NCI-H1417 (cell line): ENCODE measurements around the gene FAM168A.

Source experiments
- DNase-seq, 3 experiments: peaks; one replicate each; lab custom pipeline; 2025; lab: John Stamatoyannopoulos, UW

FAM168A gene

DNA sequence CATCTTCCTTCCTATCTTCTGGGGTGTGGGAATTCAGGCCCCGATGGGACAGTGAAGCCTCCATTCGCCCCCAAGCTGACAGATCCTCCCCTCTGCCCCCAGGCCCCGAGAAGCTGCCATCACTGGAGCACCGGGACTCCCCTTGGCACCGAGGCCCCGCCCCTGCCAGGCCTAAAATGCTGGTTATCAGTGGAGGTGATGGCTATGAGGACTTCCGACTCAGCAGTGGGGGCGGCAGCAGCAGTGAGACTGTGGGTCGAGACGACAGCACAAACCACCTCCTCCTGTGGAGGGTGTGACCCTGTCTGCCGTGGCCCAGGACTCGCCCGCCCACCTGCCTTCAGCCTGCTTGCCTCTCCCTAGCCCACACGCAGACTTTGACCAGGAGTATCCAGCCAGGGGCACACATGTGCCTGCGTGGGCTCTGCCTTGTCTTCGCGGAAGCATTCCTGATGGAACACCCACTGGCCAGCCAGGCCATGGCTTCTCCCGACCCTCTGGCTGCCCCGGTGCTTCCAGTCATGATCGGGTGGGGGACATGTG is 230.4 kb downstream of the FAM168A start:
- no peak for DNase-seq

DNA sequence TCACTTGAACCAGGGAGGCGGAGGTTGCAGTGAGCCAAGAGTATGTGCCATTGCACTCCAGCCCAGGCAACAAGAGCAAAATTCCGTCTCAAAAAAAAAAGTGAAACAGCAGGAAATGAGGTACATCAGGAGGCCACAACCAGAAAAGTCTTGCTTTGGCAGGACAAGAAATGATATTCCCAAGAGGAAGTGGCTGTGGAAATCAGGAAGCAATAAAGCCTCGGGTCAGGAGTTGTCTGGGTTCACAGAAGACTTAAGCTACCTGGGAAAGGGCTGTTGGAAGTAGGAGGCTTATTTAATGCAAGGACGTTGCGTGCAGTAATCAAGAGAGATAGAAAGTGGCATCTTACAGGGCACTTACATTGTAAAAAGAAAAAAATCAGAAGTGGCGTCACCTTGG is 231.0 kb downstream of the FAM168A start:
- DNase-seq = no peak

DNA sequence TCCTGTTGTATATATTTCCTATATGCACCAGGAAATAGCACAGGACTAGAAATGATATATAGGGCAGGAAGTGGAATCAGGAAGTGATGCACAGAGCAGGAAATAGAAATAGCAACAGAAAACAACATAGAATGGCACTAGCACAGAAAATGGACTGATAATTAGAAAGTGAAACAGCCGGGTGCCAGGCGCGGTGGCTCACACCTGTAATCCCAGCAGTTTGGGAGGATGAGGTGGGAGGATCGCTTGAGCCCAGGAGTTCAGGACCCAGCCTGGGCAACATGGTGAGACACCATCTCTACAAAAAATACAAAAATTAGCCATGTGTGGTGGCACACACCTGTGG is 231.7 kb downstream of the FAM168A start:
- DNase-seq = no peak

DNA sequence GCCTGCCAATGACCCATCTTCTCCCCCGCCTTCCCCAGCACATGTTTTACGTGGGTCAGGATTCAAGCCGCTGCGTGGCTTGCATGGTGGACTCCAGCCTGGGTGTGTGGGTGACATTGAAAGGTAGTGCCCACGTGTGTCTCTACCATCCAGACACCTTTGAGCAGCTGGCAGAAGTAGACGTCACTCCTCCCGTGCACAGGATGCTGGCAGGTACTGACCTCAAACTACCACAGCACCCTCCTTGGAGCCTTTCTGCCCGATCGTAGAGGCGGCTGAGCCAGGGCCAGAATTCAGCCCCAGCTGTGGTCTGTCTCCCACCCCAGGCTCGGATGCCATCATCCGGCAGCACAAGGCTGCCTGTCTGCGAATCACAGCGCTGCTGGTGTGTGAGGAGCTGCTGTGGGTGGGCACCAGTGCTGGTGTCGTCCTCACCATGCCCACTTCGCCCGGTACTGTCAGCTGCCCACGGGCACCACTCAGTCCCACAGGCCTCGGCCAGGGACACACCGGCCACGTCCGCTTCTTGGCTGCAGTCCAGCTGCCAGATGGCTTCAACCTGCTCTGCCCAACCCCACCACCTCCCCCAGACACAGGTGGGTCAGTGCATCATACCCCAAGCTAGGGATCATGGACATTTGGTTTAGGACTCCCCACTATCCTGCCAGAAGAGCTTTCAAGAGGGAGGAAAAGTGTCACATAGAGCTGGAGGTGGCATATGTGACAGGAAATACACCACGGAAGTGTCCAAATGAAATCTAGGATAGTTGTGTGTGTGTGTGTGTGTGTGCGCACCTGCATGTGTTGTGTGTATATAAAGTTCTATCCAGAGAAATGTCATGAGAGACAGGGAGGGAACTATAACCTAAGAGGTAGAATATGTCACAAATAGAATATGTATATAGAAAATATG is 232.3 kb downstream of the FAM168A start:
- DNase-seq = no peak

DNA sequence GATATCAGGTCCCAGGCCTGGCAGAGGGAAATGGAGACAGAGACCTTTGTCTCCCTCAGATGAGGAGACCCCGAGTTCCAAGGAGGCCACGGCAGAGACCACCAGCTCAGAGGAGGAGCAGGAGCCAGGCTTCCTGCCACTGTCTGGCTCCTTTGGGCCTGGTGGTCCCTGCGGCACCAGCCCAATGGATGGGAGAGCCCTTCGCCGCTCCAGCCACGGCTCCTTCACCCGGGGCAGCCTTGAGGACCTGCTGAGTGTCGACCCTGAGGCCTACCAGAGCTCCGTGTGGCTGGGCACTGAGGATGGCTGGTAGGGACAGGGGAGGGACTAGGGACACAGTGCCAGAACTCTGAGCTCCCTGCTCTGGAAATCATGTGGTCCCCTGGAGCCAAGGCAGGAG is 234.8 kb downstream of the FAM168A start:
- DNase-seq = no peak

DNA sequence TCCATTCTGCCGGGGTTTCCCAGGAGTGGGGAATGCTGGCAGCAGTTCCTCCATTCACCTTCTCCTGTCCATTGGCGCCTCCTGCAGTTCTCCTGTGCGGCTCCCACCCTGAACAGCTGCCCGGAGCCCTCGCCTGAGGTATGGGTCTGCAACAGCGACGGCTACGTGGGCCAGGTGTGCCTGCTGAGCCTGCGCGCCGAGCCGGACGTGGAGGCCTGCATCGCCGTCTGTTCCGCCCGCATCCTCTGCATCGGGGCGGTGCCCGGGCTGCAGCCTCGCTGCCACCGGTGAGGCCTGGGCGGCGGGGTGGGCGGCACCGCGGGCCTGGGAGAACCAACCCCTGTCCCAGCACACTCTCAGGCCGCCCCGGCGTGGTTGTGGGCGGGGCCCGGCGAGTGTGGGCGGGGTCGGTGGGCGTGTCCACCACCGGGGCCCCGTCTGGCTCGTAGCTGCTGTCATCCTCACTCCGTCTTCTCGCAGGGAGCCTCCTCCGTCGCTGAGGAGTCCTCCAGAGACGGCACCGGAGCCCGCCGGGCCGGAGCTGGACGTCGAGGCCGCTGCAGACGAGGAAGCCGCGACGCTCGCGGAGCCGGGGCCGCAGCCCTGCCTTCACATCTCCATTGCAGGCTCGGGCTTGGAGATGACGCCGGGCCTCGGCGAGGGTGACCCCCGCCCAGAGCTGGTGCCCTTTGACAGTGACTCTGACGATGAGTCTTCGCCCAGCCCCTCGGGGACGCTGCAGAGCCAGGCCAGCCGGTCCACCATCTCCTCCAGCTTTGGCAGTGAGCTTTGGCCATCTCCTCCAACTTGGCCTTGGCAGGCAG is 235.7 kb downstream of the FAM168A start:
- DNase-seq = no peak

DNA sequence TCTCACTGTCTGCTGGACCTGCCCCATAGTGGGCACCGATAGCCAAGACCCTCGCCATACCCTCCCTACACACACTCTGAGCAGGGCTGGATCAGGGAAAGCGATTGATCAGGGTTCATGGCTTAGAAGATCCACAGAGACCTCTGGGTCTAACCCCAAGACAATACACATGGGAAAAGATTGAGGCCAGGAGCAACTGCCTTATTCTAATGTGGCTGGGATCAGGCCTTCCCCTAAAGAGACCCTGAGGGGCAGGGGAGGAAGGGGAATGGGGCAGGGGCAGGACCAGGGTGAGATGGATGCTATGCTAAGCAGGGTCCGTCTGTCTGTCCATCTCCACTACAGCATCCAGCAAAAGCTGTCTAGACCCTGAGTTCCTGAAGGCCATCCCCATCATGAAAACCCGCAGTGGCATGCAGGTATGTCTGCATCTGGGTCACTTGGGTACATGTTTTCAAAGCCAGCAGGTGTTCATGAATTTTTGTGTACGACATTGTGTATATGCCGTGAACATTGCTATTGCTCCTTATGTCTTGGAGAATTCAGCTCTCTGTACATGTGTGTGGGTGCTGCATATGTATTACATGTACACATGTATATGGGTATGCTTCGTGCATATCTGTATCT is 237.1 kb downstream of the FAM168A start:
- DNase-seq = no peak

DNA sequence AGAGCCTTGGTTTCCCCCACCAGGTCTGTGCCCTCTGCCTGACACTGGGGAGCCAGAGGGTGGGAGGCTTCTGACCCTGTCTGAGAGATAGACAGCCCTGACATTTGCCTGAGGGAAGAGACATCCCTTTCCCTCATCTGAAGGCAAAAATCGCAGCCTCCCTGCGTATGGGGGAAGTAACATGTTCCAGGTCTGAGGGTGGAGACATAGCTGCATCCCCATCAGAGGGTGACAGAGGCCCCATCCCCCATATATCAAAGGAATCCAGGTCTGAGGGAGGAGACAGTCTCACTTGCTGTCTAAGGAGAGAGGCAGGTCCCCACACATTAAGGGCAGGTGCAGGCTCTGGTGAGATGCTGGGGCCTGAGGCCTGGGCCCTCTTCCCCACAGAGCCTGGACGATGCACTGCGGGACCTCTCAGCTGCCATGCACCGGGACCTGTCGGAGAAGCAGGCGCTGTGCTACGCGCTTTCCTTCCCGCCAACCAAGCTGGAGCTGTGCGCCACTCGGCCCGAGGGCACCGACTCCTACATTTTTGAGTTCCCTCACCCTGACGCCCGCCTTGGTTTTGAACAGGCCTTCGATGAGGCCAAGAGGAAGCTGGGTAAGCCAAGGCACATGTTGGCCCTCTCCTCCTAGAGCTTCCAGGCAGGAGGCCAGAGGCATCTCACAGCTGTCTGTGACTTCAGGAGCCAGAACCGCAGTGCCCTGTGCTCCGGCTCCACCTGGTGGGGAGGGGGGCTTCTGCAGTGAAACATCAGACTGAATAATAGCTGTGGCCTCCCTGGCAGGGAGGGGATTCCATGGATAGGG is 237.8 kb downstream of the FAM168A start:
- peak in 2 of 3 experiments; percentile 11 to 27 for DNase-seq

DNA sequence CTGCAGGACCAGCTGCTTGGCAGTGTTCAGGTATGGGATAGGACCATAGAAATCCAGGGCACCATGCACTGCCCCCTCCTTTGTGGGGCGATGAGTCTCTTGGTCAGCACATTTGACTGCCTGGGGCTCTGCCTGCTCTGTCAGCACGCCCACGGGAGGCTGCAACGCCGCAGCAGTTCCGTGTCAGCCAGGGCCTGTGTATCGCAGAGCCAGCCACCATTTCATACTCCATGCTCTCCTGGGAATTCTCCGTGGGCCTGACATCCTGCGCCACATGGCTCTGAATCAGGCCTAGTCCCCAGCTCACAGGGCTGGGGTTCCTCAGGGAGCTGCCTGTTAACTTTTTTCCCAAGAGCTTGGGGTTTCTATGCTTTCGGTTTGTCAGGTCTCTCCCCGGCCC is 238.6 kb downstream of the FAM168A start:
- no peak for DNase-seq

DNA sequence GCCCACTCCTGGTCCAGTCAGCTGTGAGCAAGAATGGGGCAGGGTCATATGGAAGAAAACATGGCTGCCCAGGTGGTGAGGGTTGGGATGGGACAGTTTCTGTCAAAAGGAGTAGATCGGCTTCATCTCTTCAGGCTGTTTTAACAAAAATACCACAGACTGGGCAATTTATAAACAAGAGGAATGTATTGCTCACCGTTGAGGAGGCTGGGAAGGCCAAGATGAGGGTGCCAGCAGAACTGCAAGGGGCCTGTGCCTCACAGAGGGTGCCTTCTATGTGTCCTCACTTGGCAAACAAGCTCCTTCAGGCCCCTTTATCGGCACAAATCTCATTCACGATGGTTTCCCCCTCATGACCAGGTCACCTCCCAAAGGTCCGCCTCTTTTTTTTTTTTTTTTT is 239.8 kb downstream of the FAM168A start:
- no peak for DNase-seq

DNA sequence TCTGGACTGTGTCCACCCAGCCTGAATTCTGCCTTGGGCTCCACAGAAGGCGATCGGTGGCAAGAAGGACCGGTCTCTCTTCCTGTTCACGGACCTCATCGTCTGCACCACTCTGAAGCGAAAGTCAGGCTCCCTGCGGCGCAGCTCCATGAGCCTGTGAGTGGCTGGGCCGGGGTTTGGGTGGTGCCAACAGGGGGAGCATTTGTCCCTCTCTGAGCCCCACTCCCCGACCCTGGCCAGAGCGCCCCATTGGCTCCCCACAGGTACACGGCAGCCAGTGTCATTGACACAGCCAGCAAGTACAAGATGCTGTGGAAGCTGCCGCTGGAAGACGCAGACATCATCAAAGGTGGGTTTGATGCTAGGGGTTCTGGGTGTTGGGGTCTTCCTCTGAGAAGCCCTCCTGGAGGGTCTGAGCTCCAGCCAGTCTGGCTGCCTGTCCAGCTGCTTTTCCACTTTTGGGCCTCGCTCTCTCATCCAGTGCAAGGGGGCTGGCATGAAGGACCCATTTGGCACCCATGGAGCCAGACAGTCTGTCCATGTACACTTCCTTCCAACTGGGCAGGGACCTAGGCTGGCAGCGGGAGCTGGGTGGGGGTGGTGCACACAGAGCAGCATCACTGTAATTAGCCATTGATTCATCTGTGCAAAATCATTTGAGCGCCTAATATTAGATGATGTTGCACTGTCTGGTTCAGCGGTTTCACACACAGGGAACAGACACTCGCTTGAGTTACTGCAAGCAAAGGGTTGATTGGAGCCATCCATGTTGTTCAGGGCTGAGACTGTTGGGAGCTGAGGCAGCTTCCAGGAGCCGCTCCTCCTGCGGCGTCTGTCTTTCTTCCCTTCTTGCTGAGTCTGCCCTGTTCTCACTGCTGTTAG is 240.7 kb downstream of the FAM168A start:
- peak in 2 of 3 experiments; percentile 17 to 53 for DNase-seq

DNA sequence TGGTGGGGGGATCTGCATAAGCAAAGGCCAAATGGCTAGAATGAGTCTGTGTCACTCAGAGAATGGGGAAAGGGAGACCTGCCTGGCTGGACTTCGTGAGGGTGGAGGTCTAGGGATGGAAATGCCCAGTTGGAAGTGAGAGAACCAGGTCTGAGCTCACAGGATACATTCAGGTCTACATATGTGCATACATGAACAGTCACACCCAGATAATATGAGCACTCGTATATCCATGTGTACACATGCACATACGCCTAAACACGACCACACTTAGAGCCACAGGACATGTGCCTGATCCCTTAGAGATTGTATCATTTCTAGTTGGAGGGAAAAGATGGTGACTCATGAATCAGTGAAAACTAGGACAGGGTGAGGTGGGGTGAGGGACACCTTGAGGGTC is 242.8 kb downstream of the FAM168A start:
- no peak for DNase-seq

DNA sequence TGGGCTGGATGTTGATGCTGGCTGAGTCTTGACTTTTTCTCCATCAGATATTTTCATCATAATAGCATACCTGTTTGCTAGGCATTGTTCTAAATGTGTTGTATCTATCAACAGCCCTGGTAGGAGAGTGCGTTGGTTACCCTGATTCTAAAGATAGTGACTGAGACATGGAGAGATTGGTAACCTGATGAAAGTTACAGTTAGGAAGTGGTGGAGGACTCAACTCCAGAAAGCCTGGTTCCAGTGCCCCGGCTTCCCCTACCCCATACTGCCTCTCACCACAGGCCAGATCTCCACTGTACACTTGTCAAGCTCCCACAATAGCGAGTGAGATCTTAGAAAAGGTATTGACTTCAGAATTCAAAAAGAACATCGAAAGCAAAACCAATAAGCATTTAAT is 244.5 kb downstream of the FAM168A start:
- DNase-seq = no peak

DNA sequence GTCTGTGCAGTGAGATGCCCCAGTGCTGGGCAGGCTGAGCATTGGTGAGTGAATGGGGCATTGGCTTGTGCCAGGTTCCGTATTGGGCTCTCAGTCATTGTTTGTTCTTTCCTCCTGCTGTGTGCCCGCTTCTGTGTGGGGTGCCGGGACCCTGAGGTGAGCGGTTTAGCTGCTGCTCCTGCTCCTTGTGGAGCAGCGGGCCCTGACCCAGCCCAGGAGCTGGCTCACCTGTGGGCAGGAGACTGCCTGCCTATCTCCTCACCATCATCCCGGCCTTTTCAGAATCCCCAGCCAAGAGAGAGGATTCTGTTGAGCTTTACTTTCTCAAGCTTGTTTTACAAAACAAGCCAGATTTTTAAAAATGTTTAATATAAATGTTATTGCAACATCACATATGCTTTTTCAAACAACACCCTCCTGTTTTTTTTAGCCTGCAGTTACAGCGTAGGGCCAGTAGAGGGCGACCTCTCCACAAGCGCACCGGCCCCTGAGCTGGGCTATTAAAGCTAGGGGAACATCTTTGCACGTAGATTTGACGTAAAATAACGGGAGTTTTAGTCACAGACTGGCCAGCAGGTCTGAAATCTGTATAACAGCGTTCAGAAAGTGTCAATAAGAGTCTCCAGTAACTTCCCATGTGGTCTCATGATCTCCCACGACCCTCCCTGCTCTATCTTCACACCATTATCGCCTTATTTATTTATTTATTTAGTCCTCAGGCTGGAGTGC is 246.8 kb downstream of the FAM168A start:
- DNase-seq = peak; percentile 38 to 81 (median 66)
